Measurements from ENCODE around the gene CYP2S1.

- TF ChIP-seq, protein P1, sequence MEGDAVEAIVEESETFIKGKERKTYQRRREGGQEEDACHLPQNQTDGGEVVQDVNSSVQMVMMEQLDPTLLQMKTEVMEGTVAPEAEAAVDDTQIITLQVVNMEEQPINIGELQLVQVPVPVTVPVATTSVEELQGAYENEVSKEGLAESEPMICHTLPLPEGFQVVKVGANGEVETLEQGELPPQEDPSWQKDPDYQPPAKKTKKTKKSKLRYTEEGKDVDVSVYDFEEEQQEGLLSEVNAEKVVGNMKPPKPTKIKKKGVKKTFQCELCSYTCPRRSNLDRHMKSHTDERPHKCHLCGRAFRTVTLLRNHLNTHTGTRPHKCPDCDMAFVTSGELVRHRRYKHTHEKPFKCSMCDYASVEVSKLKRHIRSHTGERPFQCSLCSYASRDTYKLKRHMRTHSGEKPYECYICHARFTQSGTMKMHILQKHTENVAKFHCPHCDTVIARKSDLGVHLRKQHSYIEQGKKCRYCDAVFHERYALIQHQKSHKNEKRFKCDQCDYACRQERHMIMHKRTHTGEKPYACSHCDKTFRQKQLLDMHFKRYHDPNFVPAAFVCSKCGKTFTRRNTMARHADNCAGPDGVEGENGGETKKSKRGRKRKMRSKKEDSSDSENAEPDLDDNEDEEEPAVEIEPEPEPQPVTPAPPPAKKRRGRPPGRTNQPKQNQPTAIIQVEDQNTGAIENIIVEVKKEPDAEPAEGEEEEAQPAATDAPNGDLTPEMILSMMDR (IDR thresholded peaks at IDR 0.05), result no peak
- TF ChIP-seq POLR2A (IDR thresholded peaks at IDR 0.05), result no peak
Observed at GRCh38 chr19:41166944-41167804, 25.8 kb upstream of the CYP2S1 start.
